Mucosa of rectum (tissue), 2 donors: Measurements from ENCODE around the gene NKRF.

ENCODE experiments used
- H3K27ac ChIP-seq, 2 donors: one replicate each; pipeline ENCODE4 v1.7.0; 2013; ENCODE audit warnings: inconsistent platforms in 2 of 2, low read depth in 2 of 2, low read length in 2 of 2
- H3K27me3 ChIP-seq, 2 donors: one replicate each; pipeline ENCODE4 v1.7.0; 2013; ENCODE audit warnings: low read length in 2 of 2; ENCODE audit not compliant: control insufficient read depth in 2 of 2, insufficient read depth in 2 of 2
- H3K36me3 ChIP-seq, 2 donors: one replicate each; pipeline ENCODE4 v1.7.0; 2013; ENCODE audit warnings: low read length in 2 of 2; ENCODE audit not compliant: control insufficient read depth in 2 of 2, insufficient read depth in 2 of 2
- H3K4me1 ChIP-seq, 2 donors: one replicate each; pipeline ENCODE4 v1.7.0; 2013; ENCODE audit warnings: low read length in 2 of 2, mild to moderate bottlenecking in 1 of 2; ENCODE audit not compliant: control insufficient read depth in 2 of 2, insufficient read depth in 2 of 2
- H3K4me3 ChIP-seq, 2 donors: one replicate each; pipeline ENCODE4 v1.7.0; 2013; ENCODE audit warnings: low read length in 2 of 2
- H3K9ac ChIP-seq, 2 donors: one replicate each; pipeline ENCODE4 v1.7.0; 2013; ENCODE audit warnings: low read length in 2 of 2, low read depth in 1 of 2, mild to moderate bottlenecking in 1 of 2
- H3K9me3 ChIP-seq, 2 donors: one replicate each; pipeline ENCODE4 v1.7.0; 2013; ENCODE audit warnings: low read length in 2 of 2; ENCODE audit not compliant: control insufficient read depth in 2 of 2
- donor health status: healthy.
- donor health status: Normal muscosa, but diverticular disease.

The NKRF gene

DNA sequence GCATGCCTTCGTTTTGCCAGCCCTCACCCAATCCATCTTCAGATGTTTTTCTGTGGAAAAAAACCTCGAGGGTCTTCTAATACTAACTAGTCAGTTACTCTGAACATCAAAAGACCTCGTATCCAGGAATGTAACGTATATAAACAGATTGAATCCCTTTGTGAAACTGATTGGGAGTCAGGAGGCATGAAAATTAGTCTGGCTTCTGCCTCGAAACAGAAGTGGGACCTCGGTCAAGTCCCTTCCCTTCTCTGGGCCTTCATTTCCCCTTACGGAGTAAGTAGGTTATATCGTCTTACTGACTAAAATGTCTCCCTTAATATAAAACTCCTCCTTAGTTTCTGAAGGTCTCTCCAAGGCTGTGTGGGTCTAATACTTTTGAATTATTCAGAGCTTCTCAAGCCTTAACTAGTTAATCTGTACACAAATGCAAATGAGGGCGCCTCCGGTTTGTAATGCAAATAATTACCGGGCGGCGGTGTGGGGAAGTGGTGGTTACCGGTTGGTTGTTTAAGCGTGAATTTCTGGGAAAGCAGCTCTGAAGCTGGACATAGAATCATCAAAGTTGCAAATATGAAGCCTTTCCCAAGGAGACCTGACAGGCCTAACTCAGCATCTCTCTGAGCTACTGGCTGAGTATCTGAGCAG lies 11.4 kb upstream of the NKRF start:
- H3K27ac ChIP-seq: no peak overlapping the region
- H3K4me3 ChIP-seq: no peak overlapping the region
- no peak overlapping the region for H3K9ac ChIP-seq
- no peaks in the 10 kb centered on the region for H3K9me3 ChIP-seq
- H3K4me1 ChIP-seq: no peaks in the 10 kb centered on the region
- H3K36me3 ChIP-seq: no peaks in the 10 kb centered on the region
- H3K27me3 ChIP-seq: peaks cover 0 to 3% of the 10 kb centered on the region in 2 donors

DNA sequence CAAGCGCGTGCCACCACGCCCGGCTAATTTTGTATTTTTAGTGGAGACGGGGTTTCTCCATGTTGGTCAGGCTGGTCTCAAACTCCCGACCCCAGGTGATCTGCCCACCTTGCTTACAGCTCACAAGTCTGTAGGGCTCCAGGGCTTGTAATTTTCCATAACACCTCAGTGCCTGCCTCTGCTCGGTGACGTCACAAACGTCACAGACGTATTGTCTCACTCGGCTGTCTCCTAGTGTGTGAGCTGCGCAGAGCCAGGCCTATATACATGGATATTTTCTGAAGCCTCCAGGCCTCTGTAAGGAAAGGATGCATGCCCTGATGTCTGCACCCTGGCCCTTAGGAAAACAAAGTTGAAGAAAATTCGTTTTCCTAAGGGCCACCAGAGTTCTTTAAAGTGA lies 8.6 kb upstream of the NKRF start:
- no peak overlapping the region for H3K9ac ChIP-seq
- H3K27me3 ChIP-seq: peaks cover 0 to 3% of the 10 kb centered on the region in 2 donors
- no peaks in the 10 kb centered on the region for H3K4me1 ChIP-seq
- H3K9me3 ChIP-seq: no peaks in the 10 kb centered on the region
- no peaks in the 10 kb centered on the region for H3K36me3 ChIP-seq
- H3K27ac ChIP-seq: no peak overlapping the region
- H3K4me3 ChIP-seq: no peak overlapping the region

DNA sequence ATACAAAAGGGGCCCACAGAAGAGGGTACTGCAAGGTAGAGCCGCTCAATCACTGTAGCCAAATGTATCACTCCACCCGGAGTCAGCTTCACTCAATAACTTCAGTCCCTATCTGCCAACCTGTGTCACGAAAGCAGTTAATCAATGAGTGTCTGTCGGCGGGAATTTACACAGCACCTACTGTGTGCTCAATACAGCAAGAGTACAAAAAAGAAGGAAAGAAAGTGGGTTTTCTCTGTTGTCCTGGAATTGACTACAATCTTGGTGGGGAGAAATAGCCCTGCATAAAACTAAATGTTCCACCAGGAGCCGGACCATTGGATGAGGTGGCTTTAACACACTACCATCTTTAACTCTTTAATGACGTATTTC lies 780 bp upstream of the NKRF start:
- Histone ChIP-seq H3K4me1 (no peaks in the 10 kb centered on the region), H3K4me3 (peak overlapping the region; percentile 86 to 90), H3K9ac (peak overlapping the region; percentile 71 to 85), H3K9me3 (no peaks in the 10 kb centered on the region), H3K27ac (peak overlapping the region; percentile 87 to 91), H3K27me3 (no peaks in the 10 kb centered on the region), H3K36me3 (no peaks in the 10 kb centered on the region)

DNA sequence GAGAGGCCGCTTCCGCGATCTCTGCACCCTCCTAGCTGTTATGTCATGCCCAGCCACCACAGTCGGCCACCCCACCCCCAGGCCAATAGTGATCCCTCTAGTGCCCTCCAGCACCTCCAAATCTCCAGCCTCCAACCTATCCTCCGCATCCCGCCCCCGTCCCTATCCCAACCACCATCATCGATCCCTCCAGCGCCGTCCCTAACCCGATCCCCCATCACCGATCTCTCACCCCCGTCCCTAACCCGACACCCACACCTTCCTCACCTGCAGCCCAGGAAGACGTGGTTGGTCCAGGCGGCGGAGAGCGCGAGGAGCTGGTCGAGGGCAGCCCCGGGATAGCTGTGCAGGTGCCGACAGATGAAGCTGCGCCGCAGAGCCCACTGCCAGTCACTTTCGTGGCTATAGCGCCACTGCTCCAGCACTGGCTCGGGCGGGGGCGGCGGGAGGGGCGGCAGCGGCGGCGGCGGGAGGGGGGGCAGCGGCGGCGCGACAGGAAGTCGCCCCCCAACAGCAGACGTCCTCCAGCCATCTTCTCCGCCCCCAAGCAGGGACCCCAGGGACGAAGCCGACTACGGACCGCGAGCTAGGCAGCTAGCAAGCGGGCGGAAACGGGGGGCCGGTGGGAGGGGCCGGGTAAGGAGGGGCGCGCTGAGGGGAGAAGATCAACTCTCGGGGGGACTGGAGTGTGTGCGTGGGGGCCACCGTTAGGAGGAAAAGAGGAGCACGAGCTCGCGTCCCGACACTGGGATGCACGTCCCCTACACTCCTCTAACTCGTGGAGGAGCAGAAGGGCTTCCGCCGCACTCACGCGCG lies 552 bp downstream of the NKRF start:
- peak overlapping the region; percentile 83 to 85 for H3K9ac ChIP-seq
- H3K27me3 ChIP-seq: no peaks in the 10 kb centered on the region
- H3K9me3 ChIP-seq: no peaks in the 10 kb centered on the region
- peak overlapping the region; percentile 87 to 91 for H3K27ac ChIP-seq
- no peaks in the 10 kb centered on the region for H3K4me1 ChIP-seq
- H3K4me3 ChIP-seq: peak overlapping the region; percentile 86 to 90
- no peaks in the 10 kb centered on the region for H3K36me3 ChIP-seq

DNA sequence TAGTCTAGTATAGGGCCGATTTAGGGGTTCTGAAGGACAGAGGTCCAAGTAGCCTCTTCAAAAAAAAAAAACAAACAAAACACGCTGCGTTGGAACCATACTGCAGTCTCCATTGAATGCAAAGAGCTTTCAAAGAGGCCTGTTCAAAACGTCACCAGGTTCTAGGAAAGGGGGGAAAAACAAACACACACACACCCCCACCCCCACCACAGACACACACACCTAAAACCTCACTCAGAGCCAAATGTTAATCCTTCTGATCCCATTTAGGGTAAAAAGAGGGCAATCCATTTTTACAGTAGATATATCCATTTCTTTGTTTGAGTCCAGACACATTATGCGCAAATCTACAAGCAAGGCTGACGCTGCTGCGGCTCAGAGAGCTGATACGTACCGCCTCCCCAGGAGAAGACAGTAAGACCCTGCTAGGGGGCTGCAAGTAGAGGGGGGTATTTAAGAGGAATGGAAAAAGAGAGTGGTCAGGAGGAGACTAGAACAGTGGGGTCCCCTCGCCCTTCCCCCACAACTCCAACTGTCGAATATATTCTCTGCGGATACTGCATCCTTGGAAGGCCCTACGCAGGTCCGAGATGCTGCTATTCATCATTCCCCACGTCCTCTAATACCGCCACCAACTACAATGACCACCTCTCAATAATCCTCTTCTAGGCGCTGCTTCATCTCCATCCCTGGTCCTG lies 1.3 kb downstream of the NKRF start:
- H3K27me3 ChIP-seq: no peaks in the 10 kb centered on the region
- H3K4me3 ChIP-seq: peak overlapping the region; percentile 63 to 86
- peak overlapping the region in 1 of 2 donors; percentile 59 for H3K9ac ChIP-seq
- H3K27ac ChIP-seq: no peak overlapping the region
- no peaks in the 10 kb centered on the region for H3K36me3 ChIP-seq
- H3K4me1 ChIP-seq: no peaks in the 10 kb centered on the region
- no peaks in the 10 kb centered on the region for H3K9me3 ChIP-seq

DNA sequence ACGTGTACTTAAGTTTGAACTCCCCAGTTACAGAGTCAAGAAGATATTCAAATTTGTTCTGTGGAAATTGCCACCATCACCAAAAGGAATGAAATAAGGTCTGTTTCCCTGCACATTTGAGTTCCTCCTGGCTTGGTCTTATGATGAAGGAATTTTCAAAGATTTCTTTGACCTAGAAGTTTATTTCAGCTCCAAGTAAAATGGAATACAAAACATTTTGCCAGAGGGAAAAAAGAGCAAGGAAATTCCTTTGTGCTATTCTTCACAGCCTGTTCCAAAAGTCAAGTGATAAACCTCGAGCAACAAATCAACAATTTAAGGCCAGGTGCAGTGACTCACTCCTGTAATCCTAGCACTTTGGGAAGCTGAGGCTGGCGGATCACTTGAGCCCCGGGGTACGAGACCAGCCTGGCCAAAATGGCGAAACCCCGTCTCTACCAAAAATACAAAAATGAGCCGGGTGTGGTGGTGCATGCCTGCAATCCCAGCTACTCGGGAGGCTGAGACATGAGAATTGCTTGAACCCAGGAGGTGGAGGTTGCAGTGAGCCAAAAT lies 3.4 kb downstream of the NKRF start:
- Histone ChIP-seq H3K9ac (no peak overlapping the region), H3K4me1 (no peaks in the 10 kb centered on the region), H3K27me3 (no peaks in the 10 kb centered on the region), H3K9me3 (no peaks in the 10 kb centered on the region), H3K27ac (no peak overlapping the region), H3K4me3 (no peak overlapping the region), H3K36me3 (no peaks in the 10 kb centered on the region)

DNA sequence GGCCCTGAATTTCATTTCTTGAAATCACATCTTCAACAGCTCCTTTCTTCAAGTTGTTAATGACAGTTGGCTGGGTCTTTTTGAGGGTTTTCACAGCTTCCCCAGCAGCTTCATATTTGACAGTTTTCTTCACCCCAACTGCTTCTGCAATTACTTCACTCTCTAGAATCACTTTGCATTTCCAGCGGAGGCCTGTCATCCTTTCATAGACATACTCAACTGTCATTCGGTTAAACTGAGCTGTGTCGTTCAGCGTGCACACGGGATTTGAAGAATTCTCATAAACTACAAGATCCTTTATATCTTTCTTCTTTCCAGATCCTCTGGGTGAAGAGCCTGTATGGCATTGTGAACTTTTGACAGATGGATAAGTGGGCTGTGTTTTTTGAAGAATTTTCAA lies 16.4 kb downstream of the NKRF start:
- no peaks in the 10 kb centered on the region for H3K9me3 ChIP-seq
- H3K36me3 ChIP-seq: peaks cover 0 to 11% of the 10 kb centered on the region in 2 donors

DNA sequence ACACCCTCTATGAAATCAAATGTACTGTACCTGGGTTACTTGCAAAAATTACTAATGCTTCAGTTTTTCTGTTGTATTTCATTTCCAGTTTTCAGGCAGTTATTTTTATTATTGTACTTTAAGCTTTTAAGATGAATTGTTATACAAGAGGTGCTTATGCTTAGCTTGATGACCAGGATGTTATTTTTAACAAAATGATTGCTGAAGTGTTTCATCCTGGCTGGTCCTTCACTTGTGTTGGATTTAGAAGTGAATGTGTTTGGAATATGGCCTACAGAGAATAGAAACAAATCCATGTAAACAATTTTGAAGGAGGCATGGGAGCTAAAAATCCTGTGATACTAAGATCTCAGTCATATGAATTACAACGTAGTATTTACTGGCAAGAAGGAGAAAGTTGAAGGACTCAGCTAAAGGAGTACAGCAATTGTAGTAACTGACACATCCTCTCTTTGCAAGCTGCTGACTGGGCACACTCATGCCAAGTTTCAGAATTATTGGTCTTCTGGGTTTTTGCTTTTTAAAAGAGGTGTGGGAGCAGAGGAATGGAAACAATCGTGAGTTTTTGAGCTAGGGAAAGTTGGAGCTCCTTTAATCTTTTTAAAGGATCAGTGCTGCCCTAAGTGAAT lies 22.7 kb downstream of the NKRF start:
- H3K4me1 ChIP-seq: no peaks in the 10 kb centered on the region
- H3K36me3 ChIP-seq: no peaks in the 10 kb centered on the region
- H3K9me3 ChIP-seq: no peaks in the 10 kb centered on the region
- no peak overlapping the region for H3K9ac ChIP-seq
- H3K27ac ChIP-seq: no peak overlapping the region
- no peak overlapping the region for H3K4me3 ChIP-seq
- H3K27me3 ChIP-seq: no peaks in the 10 kb centered on the region

More for the DNA sequence above, 16.4 kb downstream of the NKRF start:
- H3K27ac ChIP-seq: no peak overlapping the region
- H3K4me3 ChIP-seq: no peak overlapping the region
- H3K4me1 ChIP-seq: no peaks in the 10 kb centered on the region
- no peak overlapping the region for H3K9ac ChIP-seq
- H3K27me3 ChIP-seq: no peaks in the 10 kb centered on the region

DNA sequence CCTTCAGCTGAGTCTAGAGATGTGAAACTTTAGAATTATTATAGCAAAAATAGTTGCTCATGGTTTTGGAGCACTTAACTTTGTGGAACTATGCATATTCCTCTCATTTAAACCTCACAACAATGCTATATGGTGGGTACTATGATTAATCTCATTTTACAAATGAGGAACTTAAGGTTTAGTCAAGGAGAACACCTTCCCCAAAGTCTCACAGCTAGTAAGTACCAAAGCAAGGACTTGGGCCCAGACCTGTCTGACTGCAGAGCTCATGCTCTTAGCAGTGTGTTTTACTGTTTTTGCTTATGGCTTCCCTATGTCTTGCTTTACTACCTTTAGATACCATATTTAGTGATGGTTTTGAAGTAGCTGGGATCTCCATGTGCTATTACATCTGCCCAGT lies 26.8 kb downstream of the NKRF start:
- no peak overlapping the region for H3K4me3 ChIP-seq
- no peaks in the 10 kb centered on the region for H3K27me3 ChIP-seq
- no peaks in the 10 kb centered on the region for H3K9me3 ChIP-seq
- peaks cover 0 to 7% of the 10 kb centered on the region in 2 donors for H3K4me1 ChIP-seq
- no peaks in the 10 kb centered on the region for H3K36me3 ChIP-seq
- no peak overlapping the region for H3K27ac ChIP-seq
- H3K9ac ChIP-seq: no peak overlapping the region
